ENCODE measurements around the gene TSHZ1. TPM values are rescaled to one million over a fixed set of nuclear protein-coding genes. Genes with fewer than 3 reads are reported as not detected.

TSHZ1 gene
- total and polyA plus RNA-seq, 2 of the 8 experiments (the other 6 are each of a cell fraction or from before 2014, with no cell fraction given): 0.03 to 0.32 TPM

DNA sequence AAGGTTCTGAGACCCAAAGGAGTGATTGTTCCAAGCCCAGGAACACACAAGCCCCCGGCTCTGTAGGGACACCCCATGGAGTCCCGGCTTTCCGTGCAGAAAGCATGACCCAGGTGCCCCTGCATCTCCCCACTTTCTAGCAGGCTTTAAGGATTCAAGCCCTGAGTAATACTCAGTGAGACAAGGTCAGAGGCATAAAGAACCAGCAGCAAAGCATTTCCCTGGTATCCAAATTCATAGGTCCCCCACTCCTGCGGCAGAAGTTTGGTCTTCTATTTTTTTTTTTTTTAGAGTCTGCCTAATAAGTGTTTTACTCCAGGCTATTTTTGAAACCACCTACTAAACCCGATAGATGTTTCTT lies 16.3 kb downstream of the TSHZ1 start (continued):
- TF ChIP-seq EP300 (IDR thresholded peaks at IDR 0.05; ENCODE audit: borderline replicate concordance in 1 of 2, low read depth in 2 of 2, low read length in 2 of 2): no peak
